Duodenal mucosa (tissue), 2 donors: ENCODE data around the gene RCN1.
"Not testable (repeated sequence)": the region's sequence is repeated elsewhere in the genome, so short reads cannot be mapped to it uniquely, and the experiment has no call there.

ENCODE experiments used
- H3K27ac ChIP-seq: one replicate; pipeline ENCODE4 v1.7.0; 2013; ENCODE audit warnings: low read depth, low read length
- H3K27me3 ChIP-seq, 2 donors: one replicate each; pipeline ENCODE4 v1.7.0; 2013; ENCODE audit warnings: low read length in 2 of 2, control low read depth in 1 of 2; ENCODE audit not compliant: insufficient read depth in 2 of 2, control insufficient read depth in 1 of 2
- H3K36me3 ChIP-seq, 2 donors: one replicate each; pipeline ENCODE4 v1.7.0; 2013; ENCODE audit warnings: low read length in 2 of 2, control low read depth in 1 of 2; ENCODE audit not compliant: insufficient read depth in 2 of 2, control insufficient read depth in 1 of 2
- H3K4me1 ChIP-seq, 2 donors: one replicate each; pipeline ENCODE4 v1.7.0; 2013; ENCODE audit warnings: low read length in 2 of 2, control low read depth in 1 of 2; ENCODE audit not compliant: insufficient read depth in 2 of 2, control insufficient read depth in 1 of 2
- H3K4me3 ChIP-seq, 2 donors: one replicate each; pipeline ENCODE4 v1.7.0; 2013; ENCODE audit warnings: low read length in 2 of 2, low read depth in 1 of 2
- H3K9ac ChIP-seq, 2 donors: one replicate each; pipeline ENCODE4 v1.7.0; 2013; ENCODE audit warnings: low read length in 2 of 2, low read depth in 1 of 2
- H3K9me3 ChIP-seq, 2 donors: one replicate each; pipeline ENCODE4 v1.7.0; 2013; ENCODE audit warnings: low read length in 2 of 2, control low read depth in 1 of 2; ENCODE audit not compliant: control insufficient read depth in 1 of 2

The RCN1 gene

DNA sequence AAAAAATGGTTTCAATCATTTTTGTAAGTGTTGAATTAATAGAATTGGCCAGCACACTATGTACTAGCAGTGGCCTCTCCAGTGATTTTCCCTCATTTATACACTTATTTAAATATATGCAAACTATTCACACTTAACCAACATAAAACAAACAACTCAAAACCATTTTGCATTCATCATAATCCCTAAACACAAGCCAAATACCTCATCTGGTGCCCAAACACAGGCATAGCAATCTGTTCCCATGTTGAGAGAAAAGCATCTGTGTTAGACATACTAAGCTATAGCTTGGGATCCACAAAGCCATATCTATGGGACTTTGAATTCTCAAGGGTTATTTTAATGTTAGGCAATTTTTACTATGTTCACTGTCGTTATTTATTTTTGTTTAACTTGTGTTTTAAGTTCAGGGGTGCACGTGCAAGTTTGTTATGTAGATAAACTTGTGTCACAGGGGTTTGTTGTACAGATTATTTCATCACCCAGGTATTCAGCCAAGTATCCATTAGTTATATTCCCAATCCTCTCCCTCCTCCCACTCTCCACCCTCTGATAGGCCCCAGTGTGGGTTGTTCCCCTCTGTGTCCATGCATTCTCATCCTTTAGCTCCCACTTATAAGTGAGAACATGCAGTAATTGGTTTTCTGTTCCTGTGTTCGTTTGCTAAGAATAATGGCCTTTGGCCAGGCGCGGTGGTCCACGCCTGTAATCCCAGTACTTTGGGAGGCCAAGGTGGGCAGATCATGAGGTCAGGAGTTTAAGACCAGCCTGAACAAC lies 31.0 kb upstream of the RCN1 start:
- Histone ChIP-seq H3K9ac (no peak overlapping the region), H3K4me3 (no peak overlapping the region), H3K27me3 (peaks cover 0 to 3% of the 10 kb centered on the region in 2 donors), H3K4me1 (no peaks in the 10 kb centered on the region), H3K36me3 (no peaks in the 10 kb centered on the region), H3K9me3 (no peaks in the 10 kb centered on the region), H3K27ac (no peak overlapping the region)

DNA sequence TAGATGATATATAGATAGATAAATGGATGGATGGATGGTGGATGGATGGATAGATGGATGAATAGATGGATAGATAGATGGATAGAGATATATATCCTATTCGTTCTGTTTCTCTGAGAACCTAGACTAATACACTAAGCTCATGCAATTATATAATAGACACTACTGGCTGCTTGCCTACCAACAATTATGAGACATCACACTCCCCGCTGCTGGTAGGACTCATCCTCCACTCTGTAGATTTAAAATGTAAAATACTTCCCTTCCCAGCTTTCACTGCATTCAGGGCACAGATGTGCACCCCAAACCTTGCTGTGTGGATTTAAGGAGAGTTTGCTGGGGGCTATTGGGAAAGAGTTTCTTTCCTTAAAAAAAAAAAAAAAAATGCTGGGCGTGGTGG lies 28.3 kb upstream of the RCN1 start:
- Histone ChIP-seq H3K27me3 (peaks cover 4 to 15% of the 10 kb centered on the region in 2 donors), H3K36me3 (no peaks in the 10 kb centered on the region), H3K27ac (no peak overlapping the region)

DNA sequence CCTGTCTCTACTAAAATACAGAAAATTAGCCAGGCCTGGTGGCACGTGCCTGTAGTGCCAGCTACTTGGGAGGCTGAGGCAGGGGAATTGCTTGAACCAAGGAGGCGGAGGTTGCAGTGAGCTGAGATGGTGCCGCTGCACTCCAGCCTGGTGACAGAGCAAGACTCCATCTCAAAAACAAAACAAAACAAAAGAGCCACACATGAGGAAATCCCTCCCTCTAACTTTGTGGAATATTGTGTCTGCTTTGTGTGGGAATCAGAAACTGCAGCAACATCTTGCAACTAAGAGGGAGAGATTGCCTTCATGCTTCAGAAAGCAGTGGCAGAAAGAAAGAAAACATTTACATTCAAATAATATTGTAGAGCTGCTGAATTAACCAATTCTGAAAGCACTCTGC lies 27.8 kb upstream of the RCN1 start:
- H3K27me3 ChIP-seq = peaks cover 8 to 16% of the 10 kb centered on the region in 2 donors
- H3K9me3 ChIP-seq, H3K36me3 ChIP-seq, H3K27ac ChIP-seq, H3K4me1 ChIP-seq, H3K4me3 ChIP-seq, H3K9ac ChIP-seq: not testable (repeated sequence)

More for the DNA sequence above, 28.3 kb upstream of the RCN1 start:
- Histone ChIP-seq H3K4me3 (no peak overlapping the region), H3K9ac (no peak overlapping the region), H3K9me3 (no peaks in the 10 kb centered on the region), H3K4me1 (no peaks in the 10 kb centered on the region)

DNA sequence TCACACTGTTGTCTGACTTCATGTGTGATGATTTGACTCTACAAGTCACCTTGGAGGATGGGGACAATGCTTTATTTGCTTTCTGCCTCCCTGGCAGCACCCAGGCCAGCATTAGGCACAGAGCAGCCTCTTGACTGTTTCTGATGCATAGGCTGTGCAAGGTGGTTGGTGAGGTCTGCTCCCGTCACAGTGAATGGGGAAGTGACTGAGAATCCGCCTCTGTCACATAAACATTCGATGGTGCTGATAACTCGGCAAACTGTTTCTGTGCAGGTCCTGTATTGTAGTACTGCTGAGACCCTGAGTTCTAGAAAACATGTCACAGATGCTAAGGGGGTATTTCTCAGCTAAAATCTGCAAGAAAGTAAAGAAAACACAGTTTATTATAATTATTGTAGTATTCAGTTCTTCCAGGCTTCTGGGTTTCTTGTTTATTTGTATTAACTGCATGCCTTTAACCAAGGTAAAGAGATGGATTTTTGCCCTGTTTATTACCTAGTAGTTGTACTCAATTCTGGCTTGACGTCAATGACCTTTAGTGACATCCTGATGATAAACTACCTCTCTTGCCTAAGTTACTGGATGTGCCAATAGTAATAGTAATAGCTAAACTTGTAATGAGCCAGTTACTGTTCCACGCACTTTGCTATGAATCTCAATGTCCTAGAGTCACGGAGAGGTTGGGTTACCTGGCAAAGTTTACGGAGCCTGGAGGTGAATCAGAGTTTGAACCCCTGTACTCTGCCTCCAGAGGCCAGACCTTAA lies 24.8 kb upstream of the RCN1 start:
- Histone ChIP-seq H3K4me3 (no peak overlapping the region), H3K27me3 (peaks cover 28 to 36% of the 10 kb centered on the region in 2 donors), H3K36me3 (no peaks in the 10 kb centered on the region), H3K4me1 (no peaks in the 10 kb centered on the region), H3K9me3 (no peaks in the 10 kb centered on the region), H3K9ac (no peak overlapping the region), H3K27ac (no peak overlapping the region)

DNA sequence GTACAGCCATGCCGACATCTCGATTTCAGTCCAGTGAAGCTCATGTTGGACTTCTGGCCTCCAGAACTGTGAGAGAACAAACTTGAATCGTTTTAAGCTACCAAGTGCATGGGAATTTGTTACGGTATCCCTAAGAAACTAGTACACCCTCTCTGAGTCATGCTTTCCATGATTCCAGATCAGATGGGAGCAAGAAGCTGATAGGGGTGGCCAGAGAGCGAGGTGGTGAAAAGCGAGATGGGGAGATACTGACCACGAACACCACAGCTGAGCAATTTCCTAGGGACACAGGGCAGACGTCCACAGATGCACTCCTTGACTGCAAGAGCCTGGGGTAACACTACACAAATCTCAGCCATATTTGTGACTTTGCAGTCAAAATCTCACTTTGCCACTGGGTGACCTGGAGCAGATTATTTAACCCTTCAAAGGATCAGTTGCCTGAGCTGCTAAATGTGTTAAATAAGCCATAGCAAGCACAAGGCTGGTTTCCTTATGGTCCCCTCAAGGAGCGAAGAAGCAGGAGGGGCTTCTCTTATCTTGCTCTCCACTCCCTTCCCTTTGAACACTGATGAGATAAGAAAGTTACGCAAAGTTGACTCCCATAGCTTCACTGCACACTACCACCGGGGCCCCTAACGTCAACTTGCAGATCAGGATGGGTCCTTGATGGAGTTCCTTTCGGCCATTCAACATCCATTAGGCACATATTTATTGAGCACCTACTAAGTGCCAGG lies 22.6 kb upstream of the RCN1 start:
- no peak overlapping the region for H3K9ac ChIP-seq
- no peak overlapping the region for H3K4me3 ChIP-seq
- H3K4me1 ChIP-seq = no peaks in the 10 kb centered on the region
- H3K9me3 ChIP-seq = no peaks in the 10 kb centered on the region
- no peak overlapping the region for H3K27ac ChIP-seq
- no peaks in the 10 kb centered on the region for H3K36me3 ChIP-seq
- H3K27me3 ChIP-seq = peaks cover 28 to 36% of the 10 kb centered on the region in 2 donors

DNA sequence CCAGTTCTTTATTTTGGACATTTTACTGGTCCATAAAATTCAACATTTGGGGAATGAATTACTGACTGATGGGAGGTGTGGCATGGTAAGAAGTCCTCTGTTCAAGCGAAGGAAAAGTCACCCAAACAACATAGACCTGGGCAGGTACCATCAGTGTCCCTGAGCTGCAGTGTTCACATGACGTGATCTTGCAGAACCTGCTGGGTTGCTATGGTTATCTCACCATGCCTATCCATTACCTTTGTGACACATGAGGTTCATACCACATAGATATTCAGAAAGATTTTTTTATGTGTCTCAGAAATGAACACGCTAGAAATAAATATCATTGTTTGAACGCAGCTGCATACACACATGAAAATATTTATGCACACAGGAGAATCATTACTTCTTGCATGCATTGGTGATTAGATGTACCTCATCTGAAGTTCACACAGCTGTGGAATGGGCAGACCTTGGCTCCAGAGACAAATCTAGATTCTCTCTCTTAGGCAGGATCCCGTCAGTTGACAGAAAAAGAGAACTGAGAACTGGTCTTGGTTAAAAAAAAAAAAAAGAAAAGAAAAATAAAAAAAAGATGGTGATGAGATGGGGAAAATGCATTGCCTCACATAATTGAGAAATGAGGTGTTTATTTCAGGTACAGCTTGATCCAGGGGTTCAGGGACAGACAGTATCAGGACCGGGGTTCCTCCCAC lies 21.4 kb upstream of the RCN1 start:
- Histone ChIP-seq H3K4me1 (no peaks in the 10 kb centered on the region), H3K9me3 (no peaks in the 10 kb centered on the region), H3K27me3 (peaks cover 28 to 36% of the 10 kb centered on the region in 2 donors), H3K4me3 (no peak overlapping the region), H3K9ac (no peak overlapping the region), H3K27ac (no peak overlapping the region), H3K36me3 (no peaks in the 10 kb centered on the region)

DNA sequence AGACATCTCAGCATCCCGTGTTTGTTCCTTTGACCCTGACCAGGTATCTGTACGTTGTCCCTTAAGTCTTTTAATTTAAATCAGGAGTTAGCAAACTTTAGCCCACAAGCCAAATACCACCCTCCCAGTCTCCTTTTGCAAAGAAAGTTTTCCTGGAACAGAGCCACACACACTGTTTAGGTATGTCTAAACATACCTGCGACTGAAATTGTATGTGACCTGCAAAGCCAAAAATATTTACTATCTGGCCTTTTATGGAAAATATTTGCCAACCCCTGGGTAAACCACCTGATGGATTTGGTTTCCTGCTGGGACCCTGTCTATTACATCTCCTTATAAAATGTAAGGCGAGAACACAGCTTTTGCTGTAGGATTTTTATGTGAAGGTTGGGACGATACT lies 20.2 kb upstream of the RCN1 start:
- Histone ChIP-seq H3K4me3 (no peak overlapping the region), H3K4me1 (no peaks in the 10 kb centered on the region), H3K36me3 (no peaks in the 10 kb centered on the region), H3K27ac (no peak overlapping the region), H3K9me3 (no peaks in the 10 kb centered on the region), H3K27me3 (peaks cover 26 to 31% of the 10 kb centered on the region in 2 donors), H3K9ac (no peak overlapping the region)

DNA sequence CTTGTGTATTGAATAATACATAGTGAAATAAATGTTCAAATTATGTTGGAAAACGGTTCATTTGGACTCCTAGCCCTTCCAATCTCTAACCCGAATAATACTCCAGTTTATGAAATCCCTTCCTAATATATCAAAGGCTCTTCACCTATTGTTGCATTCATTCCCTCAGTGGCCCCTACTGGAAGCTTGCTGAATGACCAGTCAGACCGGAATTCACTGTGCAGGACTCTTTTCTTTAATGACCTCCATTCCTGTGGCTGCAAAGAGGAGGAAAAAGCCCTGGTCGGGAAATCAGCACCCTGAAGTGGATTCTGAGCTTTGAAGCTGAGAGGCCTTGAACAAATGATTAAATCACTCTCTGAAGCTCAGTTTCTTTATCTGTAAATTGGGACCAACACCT lies 19.1 kb upstream of the RCN1 start:
- Histone ChIP-seq H3K27me3 (peaks cover 24 to 29% of the 10 kb centered on the region in 2 donors), H3K36me3 (no peaks in the 10 kb centered on the region), H3K4me3 (no peak overlapping the region)

DNA sequence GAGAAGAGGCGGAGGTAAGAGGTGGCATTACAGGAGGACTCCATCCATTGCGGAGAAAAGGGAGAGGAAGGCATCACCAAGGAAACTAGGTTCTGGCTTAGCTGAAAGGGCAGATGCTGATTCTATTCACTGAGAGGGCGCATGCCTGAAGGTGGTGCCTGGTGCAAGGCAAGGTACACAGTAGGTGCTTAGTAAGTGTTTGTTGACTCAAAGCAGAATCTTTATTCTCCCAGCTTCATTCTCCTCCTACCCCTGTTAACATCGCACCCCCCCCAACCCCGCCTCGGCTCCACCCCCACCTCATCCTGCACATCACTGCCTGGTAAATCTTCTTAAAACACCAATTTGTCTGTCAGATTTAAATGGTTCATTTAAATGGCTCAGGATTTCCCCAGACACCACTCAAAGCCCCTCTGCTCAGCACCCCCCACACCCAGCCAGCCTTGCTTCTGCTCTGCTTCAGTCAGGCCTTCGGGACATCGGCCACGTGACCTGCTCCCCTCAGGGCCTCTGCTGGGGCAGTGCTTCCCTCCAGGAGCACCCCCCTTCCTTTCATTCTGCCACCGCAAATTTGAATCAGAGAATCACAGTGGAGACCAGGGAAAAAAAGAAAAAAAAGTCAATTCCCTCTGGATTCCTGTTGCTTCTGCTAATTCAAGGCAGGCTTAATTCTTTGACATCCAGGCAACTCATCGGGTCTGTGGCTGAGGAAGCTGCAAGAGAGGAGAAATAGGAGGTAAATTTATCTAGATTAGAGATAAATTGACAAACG lies 17.8 kb upstream of the RCN1 start:
- peaks cover 20% of the 10 kb centered on the region in 2 donors for H3K27me3 ChIP-seq
- no peaks in the 10 kb centered on the region for H3K4me1 ChIP-seq
- no peak overlapping the region for H3K4me3 ChIP-seq
- no peak overlapping the region for H3K9ac ChIP-seq
- no peak overlapping the region for H3K27ac ChIP-seq
- H3K9me3 ChIP-seq = no peaks in the 10 kb centered on the region
- H3K36me3 ChIP-seq = no peaks in the 10 kb centered on the region

More for the DNA sequence above, 19.1 kb upstream of the RCN1 start:
- Histone ChIP-seq H3K9me3 (no peaks in the 10 kb centered on the region), H3K9ac (no peak overlapping the region), H3K27ac (no peak overlapping the region), H3K4me1 (no peaks in the 10 kb centered on the region)
